ENCODE results near the gene HELZ2. TPM values are rescaled to one million over a fixed set of nuclear protein-coding genes. Genes with fewer than 3 reads are reported as not detected.

The HELZ2 gene
- total and polyA plus RNA-seq, 9 donors = 1.8 to 19.6 (median 13.0) TPM

DNA sequence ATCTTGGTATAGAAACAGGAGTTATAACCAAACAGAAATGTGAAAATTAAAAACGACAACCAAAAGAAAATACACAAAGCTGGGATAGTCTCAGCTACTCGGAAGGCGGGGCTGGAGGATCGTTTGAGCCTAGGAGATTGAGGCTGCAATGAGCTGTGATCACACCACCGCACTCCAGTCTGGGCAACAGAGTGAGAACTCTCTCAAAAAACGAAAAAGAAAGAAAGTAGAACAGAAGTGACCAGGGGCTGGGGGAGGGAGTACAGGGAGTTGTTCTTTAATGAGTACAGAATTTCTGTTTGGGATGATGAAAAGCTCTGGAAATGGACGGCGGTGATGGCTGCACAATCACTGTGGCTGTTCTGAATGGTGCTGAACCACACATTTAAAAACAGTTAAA, 47.0 kb upstream of the HELZ2 start:
- H3K4me1 ChIP-seq (ENCODE audit: insufficient read depth) = peaks cover 3% of the 10 kb centered on the region
- no peaks in the 10 kb centered on the region for H3K36me3 ChIP-seq
- intact Hi-C loops (cut with DNase I) = no loop called here
- H3K4me3 ChIP-seq = no peak overlapping the region
- no peak overlapping the region for H3K27ac ChIP-seq
- H3K9me3 ChIP-seq = no peaks in the 10 kb centered on the region
- 72 to 75% (median 74%) methylated on average over 8 of the region's 8 CpGs for WGBS, 3 donors
- TF ChIP-seq, protein P1, sequence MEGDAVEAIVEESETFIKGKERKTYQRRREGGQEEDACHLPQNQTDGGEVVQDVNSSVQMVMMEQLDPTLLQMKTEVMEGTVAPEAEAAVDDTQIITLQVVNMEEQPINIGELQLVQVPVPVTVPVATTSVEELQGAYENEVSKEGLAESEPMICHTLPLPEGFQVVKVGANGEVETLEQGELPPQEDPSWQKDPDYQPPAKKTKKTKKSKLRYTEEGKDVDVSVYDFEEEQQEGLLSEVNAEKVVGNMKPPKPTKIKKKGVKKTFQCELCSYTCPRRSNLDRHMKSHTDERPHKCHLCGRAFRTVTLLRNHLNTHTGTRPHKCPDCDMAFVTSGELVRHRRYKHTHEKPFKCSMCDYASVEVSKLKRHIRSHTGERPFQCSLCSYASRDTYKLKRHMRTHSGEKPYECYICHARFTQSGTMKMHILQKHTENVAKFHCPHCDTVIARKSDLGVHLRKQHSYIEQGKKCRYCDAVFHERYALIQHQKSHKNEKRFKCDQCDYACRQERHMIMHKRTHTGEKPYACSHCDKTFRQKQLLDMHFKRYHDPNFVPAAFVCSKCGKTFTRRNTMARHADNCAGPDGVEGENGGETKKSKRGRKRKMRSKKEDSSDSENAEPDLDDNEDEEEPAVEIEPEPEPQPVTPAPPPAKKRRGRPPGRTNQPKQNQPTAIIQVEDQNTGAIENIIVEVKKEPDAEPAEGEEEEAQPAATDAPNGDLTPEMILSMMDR (IDR thresholded peaks at IDR 0.05) = no peak
- no peak for TF ChIP-seq EP300 (IDR thresholded peaks at IDR 0.05)
- TF ChIP-seq POLR2A (IDR thresholded peaks at IDR 0.05) = no peak
- no peak for DNase-seq
- H3K27me3 ChIP-seq = no peaks in the 10 kb centered on the region

DNA sequence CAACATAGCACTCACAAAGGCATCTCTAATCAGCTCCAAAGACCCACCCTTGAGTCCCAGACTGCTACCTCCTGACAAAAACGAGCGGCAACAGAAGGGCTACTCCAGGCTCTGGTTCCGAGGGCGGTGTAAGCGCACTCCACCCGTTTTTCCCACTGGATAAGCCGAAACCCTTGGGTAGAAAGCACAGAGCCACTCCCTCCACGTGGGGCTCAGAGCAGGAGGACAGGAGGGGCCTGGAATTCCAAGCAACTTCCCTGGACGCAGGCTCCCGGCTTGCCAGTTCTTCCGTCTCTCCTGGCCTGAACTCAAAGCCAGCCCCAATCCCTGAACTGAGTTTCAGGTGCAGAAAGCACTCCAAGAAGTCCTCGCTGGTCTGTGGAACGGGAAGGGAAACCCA, 45.5 kb upstream of the HELZ2 start:
- intact Hi-C loops (cut with DNase I) = loop anchor here in 1 of 4 donors (5.0 kb wide), 1 partner anchor 342 kb away; no protein-coding TSS in a partner anchor
- Histone ChIP-seq H3K27me3 (no peaks in the 10 kb centered on the region), H3K4me3 (no peak overlapping the region), H3K27ac (no peak overlapping the region), H3K9me3 (no peaks in the 10 kb centered on the region), H3K4me1 (ENCODE audit: insufficient read depth) (no peaks in the 10 kb centered on the region), H3K36me3 (no peaks in the 10 kb centered on the region)
- no peak for DNase-seq
- 72 to 75% (median 75%) methylated on average over 13 of the region's 13 CpGs for WGBS, 3 donors
- TF ChIP-seq EP300 (IDR thresholded peaks at IDR 0.05) (no peak), POLR2A (IDR thresholded peaks at IDR 0.05) (no peak)
- TF ChIP-seq, protein P1 (IDR thresholded peaks at IDR 0.05) = no peak

DNA sequence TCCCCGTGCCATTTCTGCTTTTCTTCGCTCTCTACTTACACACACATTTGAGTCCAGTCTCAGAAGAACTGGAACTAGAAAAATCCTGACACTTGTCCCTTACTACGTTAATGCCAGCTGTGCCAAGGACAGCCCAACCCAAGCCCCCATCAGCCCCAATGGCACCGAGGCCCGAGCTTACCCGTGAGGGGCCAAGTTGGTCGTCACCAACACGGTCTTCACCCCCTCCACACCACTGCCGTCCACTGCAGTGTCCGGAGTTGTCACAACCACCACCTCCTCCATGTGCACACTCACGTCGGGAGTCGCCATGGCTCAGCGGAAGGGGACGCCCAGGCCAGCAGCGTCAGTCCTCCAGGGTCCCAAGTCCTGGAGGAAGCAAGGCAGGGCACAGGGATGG, 45.0 kb upstream of the HELZ2 start:
- no peaks in the 10 kb centered on the region for H3K36me3 ChIP-seq
- H3K4me1 ChIP-seq (ENCODE audit: insufficient read depth) = no peaks in the 10 kb centered on the region
- intact Hi-C loops (cut with DNase I) = loop anchor here in 1 of 4 donors (5.0 kb wide), 1 partner anchor 342 kb away; no protein-coding TSS in a partner anchor
- H3K9me3 ChIP-seq = no peaks in the 10 kb centered on the region
- 88 to 91% (median 89%) methylated on average over 16 of the region's 16 CpGs for WGBS, 3 donors
- no peak overlapping the region for H3K27ac ChIP-seq
- H3K4me3 ChIP-seq = no peak overlapping the region
- H3K27me3 ChIP-seq = no peaks in the 10 kb centered on the region
- no peak for DNase-seq
- TF ChIP-seq POLR2A (IDR thresholded peaks at IDR 0.05) = no peak
- TF ChIP-seq EP300 (IDR thresholded peaks at IDR 0.05) = no peak
- TF ChIP-seq, protein P1 (IDR thresholded peaks at IDR 0.05) = no peak

DNA sequence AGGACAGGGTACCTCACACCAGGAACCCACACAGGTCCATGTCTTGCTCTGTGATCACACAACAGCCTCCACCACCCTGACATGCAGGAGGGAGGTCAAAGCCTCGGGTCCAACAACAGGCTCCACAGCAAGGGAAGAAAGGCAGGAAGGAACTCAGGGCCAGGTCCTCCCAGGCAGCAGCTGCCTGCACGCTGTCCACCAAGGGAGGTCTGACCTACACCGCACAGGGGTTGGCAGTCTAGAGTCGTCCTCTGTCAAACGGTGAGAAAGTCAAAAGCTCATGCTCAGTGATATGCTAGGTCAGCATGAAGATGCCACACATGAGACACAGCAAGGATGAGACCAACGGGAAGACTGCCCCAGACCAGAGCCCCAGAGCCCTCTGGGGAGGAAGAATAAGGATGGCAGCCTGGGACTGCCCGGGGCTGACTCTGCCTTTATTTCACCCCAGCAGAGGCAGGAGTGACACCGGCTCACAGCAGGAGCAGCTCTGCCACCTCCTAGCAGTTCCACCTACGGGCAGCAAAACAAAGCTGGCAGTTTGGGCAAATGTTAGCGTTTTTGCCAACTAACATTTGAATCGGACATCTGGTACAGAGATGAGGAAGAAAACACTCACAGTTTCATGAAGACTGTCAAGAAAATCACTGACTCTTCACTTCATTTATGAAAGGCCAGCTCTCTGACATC, 44.4 kb upstream of the HELZ2 start:
- Histone ChIP-seq H3K9me3 (no peaks in the 10 kb centered on the region), H3K4me1 (ENCODE audit: insufficient read depth) (no peaks in the 10 kb centered on the region), H3K36me3 (no peaks in the 10 kb centered on the region), H3K27me3 (no peaks in the 10 kb centered on the region), H3K27ac (no peak overlapping the region), H3K4me3 (no peak overlapping the region)
- intact Hi-C loops (cut with DNase I) = loop anchor here in 1 of 4 donors (5.0 kb wide), 1 partner anchor 341 kb away; no protein-coding TSS in a partner anchor
- no peak for DNase-seq
- WGBS, 3 donors = 82 to 87% (median 82%) methylated on average over 11 of the region's 11 CpGs
- no peak for TF ChIP-seq EP300 (IDR thresholded peaks at IDR 0.05)
- TF ChIP-seq POLR2A (IDR thresholded peaks at IDR 0.05) = no peak
- TF ChIP-seq, protein P1 (IDR thresholded peaks at IDR 0.05) = no peak
